CD4-positive, alpha-beta T cell (primary cell): ENCODE results near the gene STRA8. TPM values are rescaled to one million over a fixed set of nuclear protein-coding genes. Genes with fewer than 3 reads are reported as not detected.

ENCODE experiments used
- ATAC-seq: fragments of 200-7000 bp; cut with Tn5 transposase; one replicate; pipeline ENCODE4 v1.10.0; 2022; ENCODE audit warnings: mild to moderate bottlenecking; ENCODE audit not compliant: poor library complexity
- CTCF ChIA-PET: fragments of 350-600 bp; sonication (Branson Sonifier 250); formaldehyde crosslinking; loops from one replicate; lab custom pipeline; 2021; ENCODE audit warnings: antibody characterized with exemption, inconsistent platforms; lab: Charles Lee
- POLR2A ChIA-PET: fragments of 350-600 bp; sonication (Branson Sonifier 250); formaldehyde crosslinking; loops from one replicate; lab custom pipeline; 2021; ENCODE audit warnings: antibody characterized with exemption, inconsistent platforms; lab: Charles Lee
- DNase-seq, 14 experiments: peaks; one replicate each; pipeline ENCODE4 v3.0.0-alpha.2; 2013 to 2020; ENCODE audit warnings: mixed read lengths in 2 of 14
- H3K27ac ChIP-seq, 2 donors: one replicate each; pipeline versions ENCODE4 v1.5.1 to v1.7.0; 2013; ENCODE audit warnings: low read length in 2 of 2, low read depth in 1 of 2, mild to moderate bottlenecking in 1 of 2
- H3K27me3 ChIP-seq, 2 experiments: 1 replicate in 1 of 2; 2 replicates in 1 of 2; pipeline versions ENCODE4 v1.6.1 to v1.7.0; 2013; ENCODE audit warnings: low read length in 2 of 2, control low read depth in 1 of 2, mild to moderate bottlenecking in 1 of 2, moderate library complexity in 1 of 2; ENCODE audit not compliant: insufficient read depth in 2 of 2, control insufficient read depth in 1 of 2
- H3K36me3 ChIP-seq: one replicate; pipeline ENCODE4 v1.6.1; 2013; ENCODE audit warnings: low read length, control low read depth; ENCODE audit not compliant: insufficient read depth
- H3K4me1 ChIP-seq: one replicate; pipeline ENCODE4 v1.6.1; 2013; ENCODE audit warnings: low read length, control low read depth; ENCODE audit not compliant: insufficient read depth
- H3K4me3 ChIP-seq: one replicate; pipeline ENCODE4 v1.5.1; 2013; ENCODE audit warnings: mild to moderate bottlenecking, low read length, moderate library complexity
- H3K9me3 ChIP-seq, 2 experiments: 1 replicate in 1 of 2; 2 replicates in 1 of 2; pipeline versions ENCODE4 v1.6.1 to v1.7.0; 2013; ENCODE audit warnings: low read length in 2 of 2, mild to moderate bottlenecking in 2 of 2, control low read depth in 1 of 2, moderate library complexity in 1 of 2; ENCODE audit not compliant: control insufficient read depth in 1 of 2, insufficient read depth in 1 of 2
- H3K27ac Mint-ChIP-seq: one replicate; pipeline ENCODE4 v1.8.0; 2020; ENCODE audit warnings: mixed read lengths
- H3K27me3 Mint-ChIP-seq: one replicate; pipeline ENCODE4 v1.8.0; 2021; ENCODE audit warnings: mixed read lengths
- H3K36me3 Mint-ChIP-seq: one replicate; pipeline ENCODE4 v1.8.0; 2021; ENCODE audit warnings: low read depth, mixed read lengths
- H3K4me1 Mint-ChIP-seq: one replicate; pipeline ENCODE4 v1.8.0; 2021; ENCODE audit warnings: low read depth, mixed read lengths
- H3K4me3 Mint-ChIP-seq: one replicate; pipeline ENCODE4 v1.8.0; 2020; ENCODE audit warnings: mild to moderate bottlenecking, mixed read lengths
- H3K9me3 Mint-ChIP-seq: one replicate; pipeline ENCODE4 v1.8.0; 2020; ENCODE audit warnings: mixed read lengths
- CTCF ChIP-seq: fragments of 200-600 bp; IDR thresholded peaks from one replicate; pipeline ENCODE4 v1.8.0; 2022; ENCODE audit warnings: antibody characterized with exemption, mild to moderate bottlenecking
- intact Hi-C, 2 experiments: fragments of 100-400 bp; cut with DNase I in 1 of 2; cut with micrococcal nuclease in 1 of 2; formaldehyde crosslinking; loops; one replicate each; pipeline versions ENCODE4 v1.15.1 to v1.9.0; 2023 to 2025; cut with DNase I, micrococcal nuclease
- total RNA-seq, 174 experiments: library from RNA in 2 of 174; stranded (reverse) in 2 of 174; gene quantifications; one replicate each; pipeline ENCODE4 v1.2.3 and lab custom pipeline; 2021 to 2026

STRA8 gene
- total RNA-seq, 2 experiments from 2014 or later = not detected

- Mint-ChIP-seq H3K4me1 (no peaks in the 10 kb centered on the region), H3K27ac (no peak overlapping the region), H3K36me3 (no peaks in the 10 kb centered on the region), H3K9me3 (peaks cover under 1% of the 10 kb centered on the region), H3K27me3 (peaks cover 14% of the 10 kb centered on the region), H3K4me3 (no peak overlapping the region)
- no peak overlapping the region for H3K27ac ChIP-seq
- H3K9me3 ChIP-seq = no peaks in the 10 kb centered on the region
- H3K4me3 ChIP-seq = no peak overlapping the region
- CTCF ChIA-PET = no interaction called here
- no peaks in the 10 kb centered on the region for H3K4me1 ChIP-seq
- TF ChIP-seq CTCF = no peak
- DNase-seq (no peak), ATAC-seq (no peak)
- intact Hi-C loops = loop anchor here in 1 of 2 experiments (10.0 kb wide), 1 partner anchor 734 kb away; no protein-coding TSS in a partner anchor
- no peaks in the 10 kb centered on the region for H3K36me3 ChIP-seq
- peaks cover 5 to 7% of the 10 kb centered on the region in 2 experiments for H3K27me3 ChIP-seq
- POLR2A ChIA-PET = no interaction called here
Observed at GRCh38 chr7:135271255-135271615, 37.6 kb downstream of the STRA8 start.

- DNase-seq (no peak), ATAC-seq (no peak)
- H3K4me3 Mint-ChIP-seq = no peak overlapping the region
- Histone ChIP-seq H3K9me3 (no peaks in the 10 kb centered on the region), H3K27me3 (peaks cover 5 to 7% of the 10 kb centered on the region in 2 experiments), H3K27ac (no peak overlapping the region), H3K4me1 (no peaks in the 10 kb centered on the region), H3K36me3 (no peaks in the 10 kb centered on the region), H3K4me3 (no peak overlapping the region)
- H3K27ac Mint-ChIP-seq = no peak overlapping the region
- no peaks in the 10 kb centered on the region for H3K9me3 Mint-ChIP-seq
- no peaks in the 10 kb centered on the region for H3K4me1 Mint-ChIP-seq
- peaks cover 14% of the 10 kb centered on the region for H3K27me3 Mint-ChIP-seq
- ChIA-PET CTCF (no interaction called here), POLR2A (no interaction called here)
- intact Hi-C loops = loop anchor here in 1 of 2 experiments (10.0 kb wide), 1 partner anchor 732 kb away; no protein-coding TSS in a partner anchor
- no peaks in the 10 kb centered on the region for H3K36me3 Mint-ChIP-seq
- TF ChIP-seq CTCF = no peak
Observed at GRCh38 chr7:135272303-135272702, 38.7 kb downstream of the STRA8 start.

GRCh38 chr7:135273581-135273980 is 39.9 kb downstream of the STRA8 start:
- DNase-seq (no peak), ATAC-seq (no peak)
- Mint-ChIP-seq H3K27ac (no peak overlapping the region), H3K36me3 (no peaks in the 10 kb centered on the region), H3K9me3 (no peaks in the 10 kb centered on the region), H3K4me3 (no peak overlapping the region), H3K27me3 (peaks cover 6% of the 10 kb centered on the region), H3K4me1 (no peaks in the 10 kb centered on the region)
- intact Hi-C loops = loop anchor here in 1 of 2 experiments (10.0 kb wide), 1 partner anchor 731 kb away; no protein-coding TSS in a partner anchor
- no peak for TF ChIP-seq CTCF
- Histone ChIP-seq H3K36me3 (no peaks in the 10 kb centered on the region), H3K27me3 (peaks cover 0 to 3% of the 10 kb centered on the region in 2 experiments), H3K27ac (no peak overlapping the region), H3K4me3 (no peak overlapping the region), H3K9me3 (no peaks in the 10 kb centered on the region), H3K4me1 (no peaks in the 10 kb centered on the region)
- ChIA-PET CTCF (interaction anchor here (1.1 kb wide), 1 partner anchor 371 kb away, joined by 6 read pairs; no protein-coding TSS in a partner anchor), POLR2A (no interaction called here)
